ENCODE data around the gene ZNF804B.

ZNF804B gene

DNA sequence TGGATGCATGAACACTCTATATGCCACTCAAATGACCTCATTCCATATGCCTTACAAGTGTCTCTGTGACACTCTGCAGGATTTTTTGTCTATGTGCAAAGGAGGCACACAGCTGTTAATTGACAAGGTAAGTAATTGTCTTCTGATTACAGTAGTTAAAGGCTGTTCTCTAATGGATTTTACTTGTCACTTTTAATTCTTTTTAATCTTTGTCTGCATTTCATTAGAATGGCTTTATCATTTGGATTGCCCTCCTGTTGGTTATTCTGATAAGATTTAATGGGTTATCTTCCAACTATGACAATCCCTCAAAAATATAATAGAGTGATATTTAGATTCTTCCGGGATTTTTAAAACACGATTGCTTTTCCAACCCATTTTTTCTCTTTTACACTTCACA lies 326.1 kb downstream of the ZNF804B start:
- no peak for DNase-seq (ENCODE audit: low read depth)
- TF ChIP-seq CTCF (IDR thresholded peaks at IDR 0.05; ENCODE audit: low read depth, low read length, missing control alignments), result no peak
- H3K4me3 ChIP-seq (ENCODE audit: low read depth, low read length), result no peak overlapping the region
- in situ Hi-C loops (cut with HindIII; ENCODE audit: low sequenced_read_pairs), result no loop called here

GRCh38 chr7:89091550-89091949 lies 332.1 kb downstream of the ZNF804B start:
- DNase-seq (ENCODE audit: low read depth), result no peak
- no peak overlapping the region for H3K4me3 ChIP-seq (ENCODE audit: low read depth, low read length)
- in situ Hi-C loops (cut with HindIII; ENCODE audit: low sequenced_read_pairs), result no loop called here
- no peak for TF ChIP-seq CTCF (IDR thresholded peaks at IDR 0.05; ENCODE audit: low read depth, low read length, missing control alignments)

DNA sequence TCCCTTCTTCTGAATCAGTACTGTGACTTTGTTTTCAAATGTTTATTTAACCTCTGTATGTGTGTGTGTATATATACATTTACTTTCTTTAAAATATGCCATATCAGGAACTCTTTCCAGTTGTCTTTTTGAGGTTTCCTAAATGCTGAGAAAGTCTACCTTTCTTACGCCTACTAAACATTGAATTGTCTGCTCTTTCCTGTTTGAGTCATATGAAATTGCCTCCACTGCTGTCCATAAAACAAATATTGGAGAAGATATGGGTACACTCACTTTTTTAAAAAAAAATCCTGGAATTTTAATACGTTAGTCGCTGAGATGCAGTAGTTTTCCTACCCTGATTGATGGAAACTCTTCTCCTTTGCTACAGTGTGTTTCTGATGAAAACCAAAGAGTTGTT lies 334.8 kb downstream of the ZNF804B start:
- no peak for DNase-seq (ENCODE audit: low read depth)
- no peak for TF ChIP-seq CTCF (IDR thresholded peaks at IDR 0.05; ENCODE audit: low read depth, low read length, missing control alignments)
- in situ Hi-C loops (cut with HindIII; ENCODE audit: low sequenced_read_pairs), result no loop called here
- H3K4me3 ChIP-seq (ENCODE audit: low read depth, low read length), result no peak overlapping the region

DNA sequence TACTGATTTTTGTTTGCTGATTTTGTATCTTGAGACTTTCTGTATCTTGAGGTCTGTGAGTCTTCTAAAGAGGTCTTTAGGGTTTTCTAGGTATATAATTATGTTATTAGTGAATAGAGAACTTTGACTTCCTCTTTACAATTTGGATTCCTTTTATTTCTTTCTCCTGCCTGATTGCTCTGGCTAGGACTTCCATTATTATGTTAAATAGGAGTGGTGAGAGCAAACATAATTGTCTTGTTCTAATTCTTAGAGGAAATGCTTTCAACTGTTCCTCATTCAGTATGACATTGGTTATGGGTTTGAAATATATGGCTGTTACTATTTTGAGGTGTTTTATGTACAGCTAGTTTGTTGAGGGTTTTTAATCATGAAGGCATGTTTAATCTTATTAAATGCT lies 344.1 kb downstream of the ZNF804B start:
- in situ Hi-C loops (cut with HindIII; ENCODE audit: low sequenced_read_pairs), result no loop called here
- H3K4me3 ChIP-seq (ENCODE audit: low read depth, low read length), result no peak overlapping the region
- no peak for DNase-seq (ENCODE audit: low read depth)
- no peak for TF ChIP-seq CTCF (IDR thresholded peaks at IDR 0.05; ENCODE audit: low read depth, low read length, missing control alignments)

DNA sequence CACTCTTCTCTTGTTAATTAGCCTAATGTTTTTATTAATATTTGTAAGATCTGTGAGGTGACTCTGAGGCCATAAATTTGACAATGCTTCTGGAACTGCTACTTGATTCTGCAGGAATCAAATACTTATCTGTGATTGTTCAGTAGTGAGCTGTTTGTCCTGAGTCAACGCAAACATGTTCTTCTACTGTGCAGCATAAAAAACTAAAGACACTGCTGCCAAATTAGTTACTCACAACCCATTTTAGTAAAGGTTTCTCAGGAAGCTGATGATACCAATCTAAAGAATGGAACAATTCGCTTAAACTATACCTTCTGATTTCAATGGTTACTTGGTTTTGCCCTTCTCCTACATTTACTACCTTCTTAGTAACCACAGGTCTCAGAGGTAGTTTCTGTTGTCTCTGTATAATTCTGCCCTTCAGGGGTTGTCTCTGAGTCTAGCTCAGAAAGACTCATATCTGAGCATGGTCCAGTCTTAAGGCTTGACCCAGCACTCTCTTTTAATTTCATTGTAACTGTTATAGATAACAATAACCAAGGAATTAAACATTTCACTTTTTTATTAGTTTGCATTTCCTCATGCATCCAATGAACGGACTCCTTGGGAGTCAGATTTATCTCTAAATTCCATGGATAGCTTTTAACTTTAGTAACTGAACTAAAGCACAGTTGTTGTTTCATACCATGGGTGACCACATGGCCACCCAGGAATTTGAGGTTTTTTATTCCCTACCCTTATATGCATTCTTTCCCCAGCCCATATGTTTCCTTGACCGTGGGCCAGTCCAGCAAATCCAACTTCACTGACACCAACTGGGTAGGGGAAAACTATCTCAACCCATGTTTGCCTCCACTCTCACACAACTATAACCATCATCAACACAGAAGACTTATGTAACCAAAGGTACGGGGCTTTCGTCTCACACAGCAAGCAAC lies 345.5 kb downstream of the ZNF804B start:
- in situ Hi-C loops (cut with HindIII; ENCODE audit: low sequenced_read_pairs), result no loop called here
- TF ChIP-seq CTCF (IDR thresholded peaks at IDR 0.05; ENCODE audit: low read depth, low read length, missing control alignments), result no peak
- no peak overlapping the region for H3K4me3 ChIP-seq (ENCODE audit: low read depth, low read length)
- DNase-seq (ENCODE audit: low read depth), result peak; percentile 29

GRCh38 chr7:89123871-89124270 lies 364.4 kb downstream of the ZNF804B start:
- in situ Hi-C loops (cut with HindIII; ENCODE audit: low sequenced_read_pairs), result no loop called here
- DNase-seq (ENCODE audit: low read depth), result no peak
- no peak overlapping the region for H3K4me3 ChIP-seq (ENCODE audit: low read depth, low read length)
- TF ChIP-seq CTCF (IDR thresholded peaks at IDR 0.05; ENCODE audit: low read depth, low read length, missing control alignments), result no peak

Data from astrocyte of the cerebellum (primary cell).